B cell (primary cell): Measurements from ENCODE around the gene TANK. TPM values are rescaled to one million over a fixed set of nuclear protein-coding genes. Genes with fewer than 3 reads are reported as not detected.
A peak's percentile ranks its signal among the peaks of the same experiment; 100 is the strongest.

ENCODE experiments used
- ATAC-seq: fragments of 200-7000 bp; cut with Tn5 transposase; one replicate; pipeline ENCODE4 v1.10.0; 2021; ENCODE audit warnings: low read depth, mild to moderate bottlenecking, moderate number of reproducible peaks, moderate library complexity
- CTCF ChIA-PET: fragments of 350-600 bp; sonication (Branson Sonifier 250); formaldehyde crosslinking; loops from one replicate; lab custom pipeline; 2021; ENCODE audit warnings: antibody characterized with exemption, inconsistent platforms; lab: Charles Lee
- POLR2A ChIA-PET: fragments of 350-600 bp; sonication (Branson Sonifier 250); formaldehyde crosslinking; loops from one replicate; lab custom pipeline; 2021; ENCODE audit warnings: antibody characterized with exemption; lab: Charles Lee
- DNase-seq: peaks from one replicate; pipeline ENCODE4 v3.0.0; 2013
- H2AFZ ChIP-seq: 2 replicates; pipeline ENCODE4 v1.6.1; 2012; ENCODE audit warnings: mild to moderate bottlenecking, low read depth, low read length; ENCODE audit not compliant: insufficient read depth, poor library complexity, severe bottlenecking
- H3K27ac ChIP-seq, 2 donors: 1 replicate in 1 of 2; 2 replicates in 1 of 2; pipeline ENCODE4 v1.5.1; 2012 to 2013; ENCODE audit warnings: low read length in 2 of 2, mild to moderate bottlenecking in 2 of 2, moderate library complexity in 1 of 2
- H3K27me3 ChIP-seq, 4 experiments: fragments of 200-600 bp in 1 of 4; sonication (generic) in 1 of 4; replicated peaks in 1 of 4; 1 replicate in 2 of 4; 2 replicates in 2 of 4; pipeline versions ENCODE4 v1.6.1 to v1.7.0; 2013 to 2016; ENCODE audit warnings: low read length in 3 of 4, mild to moderate bottlenecking in 2 of 4, mixed read lengths in 1 of 4, moderate library complexity in 1 of 4; ENCODE audit not compliant: insufficient read depth in 4 of 4, control insufficient read depth in 3 of 4; ENCODE audit errors: control extremely low read depth in 1 of 4
- H3K36me3 ChIP-seq, 2 experiments: replicated peaks in 1 of 2; 1 replicate in 1 of 2; 2 replicates in 1 of 2; pipeline versions ENCODE4 v1.6.1 to v1.7.1; 2013; ENCODE audit warnings: low read length in 1 of 2; ENCODE audit not compliant: insufficient read depth in 2 of 2, control insufficient read depth in 1 of 2; ENCODE audit errors: control extremely low read depth in 1 of 2, extremely low read depth in 1 of 2
- H3K4me1 ChIP-seq, 2 donors: fragments of 200-600 bp in 1 of 2; sonication (generic) in 1 of 2; 1 replicate in 1 of 2; 2 replicates in 1 of 2; pipeline versions ENCODE4 v1.5.1 to v1.6.1; 2013 to 2017; ENCODE audit warnings: low read length in 2 of 2; ENCODE audit not compliant: control insufficient read depth in 2 of 2, insufficient read depth in 2 of 2
- H3K4me2 ChIP-seq: replicated peaks from 2 replicates; pipeline ENCODE3; 2012; ENCODE audit warnings: mild to moderate bottlenecking, low read depth, low read length; ENCODE audit not compliant: poor library complexity, severe bottlenecking
- H3K4me3 ChIP-seq, 5 experiments: fragments of 200-600 bp in 1 of 5; sonication (generic) in 1 of 5; 1 replicate in 3 of 5; 2 replicates in 2 of 5; pipeline versions ENCODE4 v1.5.1 to v1.7.0; 2011 to 2016; ENCODE audit warnings: low read length in 4 of 5, mild to moderate bottlenecking in 4 of 5, low read depth in 2 of 5, control low read depth in 1 of 5, moderate library complexity in 1 of 5; ENCODE audit not compliant: insufficient read depth in 1 of 5; ENCODE audit errors: control extremely low read depth in 1 of 5, extremely low read depth in 1 of 5
- H3K79me2 ChIP-seq: fragments of 200-600 bp; sonication (generic); one replicate; pipeline ENCODE4 v1.6.0; 2016; ENCODE audit warnings: low read length; ENCODE audit not compliant: control insufficient read depth, insufficient read depth
- H3K9ac ChIP-seq: fragments of 200-600 bp; sonication (generic); 2 replicates; pipeline ENCODE4 v1.6.1; 2017; ENCODE audit warnings: mild to moderate bottlenecking, low read length, moderate library complexity
- H3K9me3 ChIP-seq, 3 donors: one replicate each; pipeline versions ENCODE4 v1.6.1 to v1.7.1; 2013; ENCODE audit warnings: low read length in 2 of 3; ENCODE audit not compliant: control insufficient read depth in 2 of 3, insufficient read depth in 1 of 3; ENCODE audit errors: control extremely low read depth in 1 of 3
- H4K20me1 ChIP-seq: 2 replicates; pipeline ENCODE4 v1.6.0; 2012; ENCODE audit warnings: mild to moderate bottlenecking, low read length; ENCODE audit not compliant: insufficient read depth, control insufficient read depth, poor library complexity, severe bottlenecking
- H3K27ac Mint-ChIP-seq: one replicate; pipeline ENCODE4 v1.8.0; 2021; ENCODE audit warnings: mixed read lengths
- H3K27me3 Mint-ChIP-seq: one replicate; pipeline ENCODE4 v1.8.0; 2021; ENCODE audit warnings: mixed read lengths
- H3K4me1 Mint-ChIP-seq: one replicate; pipeline ENCODE4 v1.8.0; 2021; ENCODE audit warnings: mixed read lengths
- H3K4me3 Mint-ChIP-seq: one replicate; pipeline ENCODE4 v1.8.0; 2021; ENCODE audit warnings: mixed read lengths
- H3K9me3 Mint-ChIP-seq: one replicate; pipeline ENCODE4 v1.8.0; 2022; ENCODE audit warnings: mixed read lengths; ENCODE audit not compliant: insufficient read depth
- EZH2 ChIP-seq: IDR thresholded peaks from 2 replicates; pipeline ENCODE4 v1.6.1; 2012; ENCODE audit warnings: borderline replicate concordance, low read depth, mild to moderate bottlenecking, moderate library complexity, low read length; ENCODE audit not compliant: insufficient read depth, poor library complexity, severe bottlenecking
- WGBS: methylation state at CpG from one replicate; pipeline ENCODE4 v1.1.5; 2013; ENCODE audit warnings: missing lambda C conversion rate; ENCODE audit not compliant: insufficient coverage; 5-methylcytosine and 5-hydroxymethylcytosine counted together
- intact Hi-C: fragments of 100-400 bp; cut with micrococcal nuclease; formaldehyde crosslinking; loops from one replicate; pipeline ENCODE4 v1.10.0; 2022
- polyA plus RNA-seq: library from polyadenylated mRNA; depleted of rRNA; stranded (reverse); fragments of >200 nt; gene quantifications from 2 replicates; pipeline ENCODE4 v1.2.3, GENCODE V29; 2012
- total RNA-seq, 2 donors: library from RNA; stranded (reverse); fragments of 120-200 nt in 1 of 2; gene quantifications; 1 replicate in 1 of 2; 2 replicates in 1 of 2; pipeline versions ENCODE4 v1.2.3 to v1.2.4, GENCODE V29; 2013 to 2022
- TF ChIP-seq, protein P1 (sequence below): fragments of 200-600 bp; IDR thresholded peaks from one replicate; pipeline ENCODE4 v1.8.0; 2022; ENCODE audit warnings: antibody characterized with exemption, mild to moderate bottlenecking

TANK gene
- total and polyA plus RNA-seq, 2 donors (not counting 1 experiment from before 2014, with no cell fraction given) = 62.4 to 179 TPM

DNA sequence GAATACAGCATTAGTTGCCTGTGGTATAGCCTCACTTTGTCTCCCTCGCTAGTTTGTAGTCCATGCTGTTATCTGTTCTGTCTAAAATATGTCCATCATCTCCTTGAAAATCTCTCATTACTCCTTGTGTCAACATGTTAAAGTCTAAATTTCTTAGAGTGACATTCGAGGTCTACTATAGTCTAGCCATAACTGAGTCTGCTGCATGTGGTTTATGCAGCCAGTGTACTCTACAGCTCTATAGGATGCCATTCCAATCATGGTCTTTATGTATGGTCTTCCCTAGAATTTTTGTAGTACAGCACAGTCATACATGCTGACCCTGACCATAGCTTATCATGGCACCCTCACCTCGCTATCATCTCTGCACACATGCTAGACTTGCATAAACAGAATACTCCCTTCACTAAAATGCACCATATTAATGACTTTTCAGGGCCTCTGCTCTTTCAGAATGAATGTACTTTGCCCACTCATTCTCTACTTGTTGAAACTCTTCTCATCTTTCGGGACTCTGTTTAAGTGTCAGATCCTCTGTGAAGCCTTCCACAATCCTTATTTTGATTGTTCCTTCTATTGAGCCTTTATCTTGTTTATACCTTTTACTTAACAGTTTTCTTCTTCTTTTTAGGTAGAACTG is 12.8 kb downstream of the TANK start:
- no peak overlapping the region for H3K27ac ChIP-seq
- H3K36me3 ChIP-seq = peaks cover 14% of the 10 kb centered on the region in 2 experiments
- Mint-ChIP-seq H3K27me3 (no peaks in the 10 kb centered on the region), H3K4me3 (peak overlapping the region; percentile 21), H3K27ac (peak overlapping the region; percentile 15), H3K9me3 (no peaks in the 10 kb centered on the region), H3K4me1 (peaks cover 86% of the 10 kb centered on the region)
- no peak overlapping the region for H3K9ac ChIP-seq
- no peak for TF ChIP-seq EZH2
- TF ChIP-seq, protein P1, sequence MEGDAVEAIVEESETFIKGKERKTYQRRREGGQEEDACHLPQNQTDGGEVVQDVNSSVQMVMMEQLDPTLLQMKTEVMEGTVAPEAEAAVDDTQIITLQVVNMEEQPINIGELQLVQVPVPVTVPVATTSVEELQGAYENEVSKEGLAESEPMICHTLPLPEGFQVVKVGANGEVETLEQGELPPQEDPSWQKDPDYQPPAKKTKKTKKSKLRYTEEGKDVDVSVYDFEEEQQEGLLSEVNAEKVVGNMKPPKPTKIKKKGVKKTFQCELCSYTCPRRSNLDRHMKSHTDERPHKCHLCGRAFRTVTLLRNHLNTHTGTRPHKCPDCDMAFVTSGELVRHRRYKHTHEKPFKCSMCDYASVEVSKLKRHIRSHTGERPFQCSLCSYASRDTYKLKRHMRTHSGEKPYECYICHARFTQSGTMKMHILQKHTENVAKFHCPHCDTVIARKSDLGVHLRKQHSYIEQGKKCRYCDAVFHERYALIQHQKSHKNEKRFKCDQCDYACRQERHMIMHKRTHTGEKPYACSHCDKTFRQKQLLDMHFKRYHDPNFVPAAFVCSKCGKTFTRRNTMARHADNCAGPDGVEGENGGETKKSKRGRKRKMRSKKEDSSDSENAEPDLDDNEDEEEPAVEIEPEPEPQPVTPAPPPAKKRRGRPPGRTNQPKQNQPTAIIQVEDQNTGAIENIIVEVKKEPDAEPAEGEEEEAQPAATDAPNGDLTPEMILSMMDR = no peak
- intact Hi-C loops = loop anchor here (5.0 kb wide), 1 partner anchor 36 kb away; no protein-coding TSS in a partner anchor
- H3K4me2 ChIP-seq = peak overlapping the region; percentile 18
- peaks cover 0 to 2% (median 0%) of the 10 kb centered on the region in 3 donors for H3K9me3 ChIP-seq
- peaks cover 69% of the 10 kb centered on the region for H4K20me1 ChIP-seq
- no peak overlapping the region for H2AFZ ChIP-seq
- DNase-seq (no peak), ATAC-seq (no peak)
- peaks cover 100% of the 10 kb centered on the region for H3K79me2 ChIP-seq
- no peak overlapping the region for H3K4me3 ChIP-seq
- H3K27me3 ChIP-seq = no peaks in the 10 kb centered on the region
- WGBS = 88% methylated on average over 1 of the region's 4 CpGs
- CTCF ChIA-PET = interaction anchor here (1.1 to 2.0 kb wide), 2 partner anchors 11 to 109 kb away, joined by 3 to 5 read pairs; no protein-coding TSS in a partner anchor
- POLR2A ChIA-PET = interaction anchor here (1.0 kb wide), 1 partner anchor 57 kb away, joined by 4 read pairs; no protein-coding TSS in a partner anchor
- peaks cover 69 to 70% of the 10 kb centered on the region in 2 donors for H3K4me1 ChIP-seq
